HG03139 (cell line): ENCODE measurements around the gene MED1.
"Not testable (repeated sequence)": the region's sequence is repeated elsewhere in the genome, so short reads cannot be mapped to it uniquely, and the experiment has no call there.

Source experiments
- ATAC-seq: cut with Tn5 transposase; IDR thresholded peaks from one replicate; pipeline ENCODE4 v1.9.1; 2021; ENCODE audit not compliant: unreplicated experiment

The MED1 gene

GRCh38 chr17:39416141-39416540 is 34.9 kb downstream of the MED1 start:
- ATAC-seq: no peak

- no peak for ATAC-seq
Measured at GRCh38 chr17:39410279-39410678, 40.8 kb downstream of the MED1 start.

- no peak for ATAC-seq
Measured at GRCh38 chr17:39408360-39408759, 42.7 kb downstream of the MED1 start.

- ATAC-seq: no peak
Measured at GRCh38 chr17:39406951-39407350, 44.1 kb downstream of the MED1 start.

- no peak for ATAC-seq
Measured at GRCh38 chr17:39405436-39405835, 45.6 kb downstream of the MED1 start.

GRCh38 chr17:39404542-39405378 is 46.3 kb downstream of the MED1 start:
- ATAC-seq: no peak

GRCh38 chr17:39402890-39403605 is 48.0 kb downstream of the MED1 start:
- ATAC-seq: no peak

- peak; percentile 61 for ATAC-seq
Measured at GRCh38 chr17:39402244-39402889, 48.7 kb downstream of the MED1 start.

GRCh38 chr17:39401412-39402243 is 49.4 kb downstream of the MED1 start, which contains the start of gene FBXL20:
Gene FBXL20, minus strand, starts transcription at chr17:39401626. Its CDS starts 224 bp downstream, at chr17:39401402.
- peak; percentile 62 for ATAC-seq

- ATAC-seq: peak; percentile 18
Measured at GRCh38 chr17:39400547-39401411, 50.3 kb downstream of the MED1 start.

GRCh38 chr17:39399791-39400190 is 51.3 kb downstream of the MED1 start:
- no peak for ATAC-seq

GRCh38 chr17:39393736-39394135 is 57.3 kb downstream of the MED1 start:
- no peak for ATAC-seq

- ATAC-seq: no peak
Measured at GRCh38 chr17:39391448-39391847, 59.6 kb downstream of the MED1 start.

- ATAC-seq: no peak
Measured at GRCh38 chr17:39385040-39385439, 66.0 kb downstream of the MED1 start.

- ATAC-seq: no peak
Measured at GRCh38 chr17:39380144-39380543, 70.9 kb downstream of the MED1 start.

- ATAC-seq: no peak
Measured at GRCh38 chr17:39376434-39376833, 74.6 kb downstream of the MED1 start.

GRCh38 chr17:39367805-39368204 is 83.3 kb downstream of the MED1 start:
- ATAC-seq: not testable (repeated sequence)

GRCh38 chr17:39365872-39366271 is 85.2 kb downstream of the MED1 start:
- ATAC-seq: no peak

GRCh38 chr17:39365242-39365641 is 85.8 kb downstream of the MED1 start:
- ATAC-seq: no peak
